MV-4-11 (cell line): ENCODE results near the gene C5orf58.
A peak's percentile ranks its signal among the peaks of the same experiment; 100 is the strongest.

Experiments
- DNase-seq: peaks from one replicate; lab custom pipeline; 2025; lab: John Stamatoyannopoulos, UW

The C5orf58 gene

GRCh38 chr5:170232786-170233185 lies at the start of gene C5orf58:
TSS of gene C5orf58 (plus strand) at chr5:170232985. CDS start at chr5:170234977, 1,992 bp downstream.
- no peak for DNase-seq

- peak; percentile 13 for DNase-seq
These were observed 48.7 kb upstream of the C5orf58 start for GRCh38 chr5:170183816-170184687.

GRCh38 chr5:170184737-170185136 lies 48.0 kb upstream of the C5orf58 start:
- DNase-seq = no peak

DNA sequence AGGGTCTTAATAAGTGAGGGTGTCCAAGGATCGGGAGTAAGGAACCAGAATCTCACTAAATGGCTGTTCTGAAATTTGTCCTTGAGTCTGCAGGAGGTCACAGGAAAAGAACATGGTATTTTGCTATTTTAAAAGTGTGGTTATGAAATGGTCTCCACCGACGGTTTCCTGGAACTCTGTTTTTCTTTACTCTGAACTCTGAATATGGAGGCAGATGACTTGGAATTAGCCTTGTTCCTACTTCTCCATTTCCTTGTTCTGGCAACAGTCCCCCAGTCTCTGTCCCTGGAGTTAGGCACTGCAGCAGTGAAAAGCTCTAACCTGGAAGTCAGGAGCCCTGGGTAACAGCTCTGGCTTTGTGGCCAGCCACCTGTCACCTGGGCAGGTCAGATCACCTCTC lies 46.6 kb upstream of the C5orf58 start:
- peak; percentile 9 for DNase-seq

DNA sequence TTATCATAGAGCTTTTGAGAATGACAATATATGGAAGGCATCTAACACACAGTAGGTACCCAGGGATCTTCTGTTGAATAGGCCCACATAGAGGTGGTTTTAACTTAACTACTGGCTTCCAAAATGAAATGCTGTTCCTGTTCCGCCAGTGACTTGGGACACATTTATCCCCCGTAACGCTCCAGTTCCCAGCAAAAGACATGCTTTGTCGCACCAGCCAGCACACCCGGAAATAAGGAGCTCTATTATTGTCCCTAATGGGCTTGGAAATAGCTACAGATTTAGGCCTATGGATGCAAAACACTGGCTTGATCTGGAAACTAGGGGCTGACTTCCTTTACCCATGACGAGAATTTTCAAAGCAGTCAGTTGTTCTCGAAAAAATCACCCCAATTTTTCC lies 45.9 kb upstream of the C5orf58 start:
- no peak for DNase-seq

- peak; percentile 53 for DNase-seq
These were observed 42.2 kb upstream of the C5orf58 start for GRCh38 chr5:170190436-170191134.

- no peak for DNase-seq
These were observed 40.0 kb upstream of the C5orf58 start for GRCh38 chr5:170192829-170193228.

DNA sequence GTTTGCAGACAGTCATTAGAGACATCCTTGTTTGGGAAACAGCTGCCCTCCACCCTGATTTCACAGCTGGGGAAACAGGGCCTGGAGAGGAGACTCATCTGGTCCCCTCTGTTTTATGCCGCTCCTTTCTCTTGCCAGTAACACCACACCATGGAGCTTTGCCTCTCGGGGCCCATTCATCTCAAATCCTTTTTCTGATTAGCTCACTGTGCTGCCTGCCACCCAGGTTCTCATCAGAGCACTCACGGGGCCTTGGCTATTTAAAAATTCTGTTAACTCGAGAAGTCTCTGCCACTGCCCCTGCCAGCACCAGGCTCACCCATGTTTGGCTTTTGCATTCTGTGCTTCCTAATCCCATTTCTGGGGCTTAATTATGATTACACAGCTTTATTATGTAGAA lies 36.8 kb upstream of the C5orf58 start:
- no peak for DNase-seq

- DNase-seq = no peak
These were observed 31.9 kb upstream of the C5orf58 start for GRCh38 chr5:170200876-170201275.

DNA sequence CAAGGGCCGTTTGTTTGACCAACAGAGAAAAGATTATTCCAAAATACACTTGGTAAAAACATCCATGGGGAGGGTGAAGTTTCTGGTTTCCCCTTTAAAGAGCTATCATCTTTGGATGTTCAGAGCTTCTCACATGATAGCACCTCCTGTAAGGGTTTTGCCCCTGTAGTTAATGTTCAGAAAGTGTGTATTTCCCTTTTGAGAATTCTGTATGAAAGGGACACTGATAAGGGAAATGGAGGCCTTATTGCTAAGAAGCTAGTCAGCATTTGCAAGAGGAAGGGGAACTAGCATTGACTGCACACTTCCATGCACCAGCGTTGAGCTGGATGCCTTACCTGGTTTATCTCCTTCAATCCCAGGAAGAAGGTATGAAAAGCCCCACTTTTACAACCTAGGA lies 31.5 kb upstream of the C5orf58 start:
- no peak for DNase-seq

DNA sequence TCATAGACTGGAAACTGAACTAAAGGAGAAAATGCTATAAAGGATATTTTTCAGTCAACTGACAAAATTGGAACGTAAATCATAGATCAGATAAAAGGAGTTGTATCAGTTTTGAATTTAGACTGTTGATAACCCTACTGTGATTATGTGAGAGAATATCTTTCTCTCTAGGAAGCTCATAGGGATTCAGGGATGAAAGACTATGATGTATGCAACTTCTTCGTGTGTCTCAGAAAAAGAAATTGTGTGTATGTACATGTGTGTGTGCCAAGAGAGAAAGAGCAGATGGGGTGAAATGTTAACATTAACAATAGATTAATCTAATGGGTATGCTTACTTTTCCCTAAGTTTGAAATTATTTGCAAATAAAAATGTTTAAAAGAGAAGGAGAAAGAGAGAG lies 30.7 kb upstream of the C5orf58 start:
- no peak for DNase-seq

DNA sequence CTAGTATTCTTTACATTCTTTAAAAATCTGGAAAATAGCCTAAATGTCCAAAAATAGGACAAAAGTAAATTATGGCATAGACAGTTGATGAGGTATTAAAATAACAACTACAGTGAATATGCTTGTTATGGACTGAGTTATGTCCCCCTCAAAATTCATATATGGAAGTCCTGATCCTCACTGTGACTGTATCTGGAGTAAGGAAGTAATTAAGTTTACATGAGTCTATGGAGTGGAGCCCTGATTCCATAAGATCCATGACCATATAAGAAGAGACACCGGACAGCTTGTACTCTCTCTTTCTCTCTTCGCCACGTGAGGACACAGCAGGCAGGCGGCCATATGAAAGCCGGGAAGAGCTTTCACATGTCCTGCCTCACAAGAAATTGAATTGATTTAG lies 28.6 kb upstream of the C5orf58 start:
- DNase-seq = no peak

DNA sequence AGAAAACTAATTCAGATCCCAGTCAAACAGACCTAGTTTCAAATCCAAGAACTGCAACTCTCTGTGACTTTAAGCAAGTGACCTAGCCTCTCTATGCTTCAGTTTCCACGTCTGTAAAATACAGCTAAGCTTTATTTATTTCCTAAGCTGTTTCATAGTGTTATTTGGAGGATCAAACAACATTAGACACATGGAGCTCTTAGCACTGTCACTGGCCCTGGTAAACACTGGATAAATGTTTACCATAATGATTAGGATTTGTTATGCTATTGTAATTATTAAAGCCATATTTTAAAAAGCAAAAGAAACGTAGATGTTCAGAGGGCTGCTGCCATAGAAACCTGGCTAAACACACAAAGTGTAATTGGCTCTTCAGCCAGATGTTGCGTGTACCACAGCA lies 26.6 kb upstream of the C5orf58 start:
- no peak for DNase-seq

GRCh38 chr5:170206958-170207357 lies 25.8 kb upstream of the C5orf58 start:
- DNase-seq = no peak

GRCh38 chr5:170211575-170212334 lies 21.0 kb upstream of the C5orf58 start:
- DNase-seq = no peak

- peak; percentile 43 for DNase-seq
These were observed 16.4 kb upstream of the C5orf58 start for GRCh38 chr5:170216257-170216864.

DNA sequence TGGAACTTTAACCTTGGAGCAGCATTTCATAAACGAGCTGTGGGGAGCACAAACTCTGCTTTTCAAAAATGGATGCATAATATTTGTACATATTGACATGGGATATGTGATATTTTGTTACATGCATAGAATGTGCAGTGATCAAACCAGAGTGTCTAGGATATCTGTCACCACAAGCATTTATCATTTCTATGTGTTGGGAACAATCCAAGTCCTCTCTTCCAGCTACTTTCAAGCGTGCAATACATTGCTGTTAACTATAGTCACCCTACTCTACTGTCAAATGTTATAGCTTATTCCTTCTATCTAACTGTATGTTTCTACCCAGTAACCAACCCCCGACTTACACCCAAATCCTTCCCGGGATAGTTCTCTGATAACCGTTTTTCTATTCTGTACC lies 15.0 kb upstream of the C5orf58 start:
- DNase-seq = no peak

DNA sequence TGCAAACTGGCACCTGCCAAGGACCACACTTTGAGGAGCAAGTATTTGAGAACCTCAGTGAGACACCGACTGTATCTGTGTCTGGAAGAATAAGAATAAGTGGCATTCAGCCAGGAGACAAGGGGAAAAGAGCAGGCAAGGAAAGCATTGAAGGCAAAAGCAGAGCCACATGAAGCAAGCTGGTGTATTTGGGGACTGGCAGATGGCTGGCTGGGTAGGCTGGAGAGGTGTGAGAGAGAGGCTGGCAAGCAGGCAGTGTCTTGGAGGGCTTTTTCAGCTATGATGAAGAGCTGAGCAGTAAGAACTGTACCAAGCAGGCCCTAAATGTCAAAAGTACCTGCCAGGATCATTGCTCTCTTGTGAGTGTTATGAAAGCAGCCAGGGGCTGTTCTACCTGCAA lies 14.1 kb upstream of the C5orf58 start:
- no peak for DNase-seq

GRCh38 chr5:170219615-170220014 lies 13.2 kb upstream of the C5orf58 start:
- DNase-seq = peak; percentile 82

DNA sequence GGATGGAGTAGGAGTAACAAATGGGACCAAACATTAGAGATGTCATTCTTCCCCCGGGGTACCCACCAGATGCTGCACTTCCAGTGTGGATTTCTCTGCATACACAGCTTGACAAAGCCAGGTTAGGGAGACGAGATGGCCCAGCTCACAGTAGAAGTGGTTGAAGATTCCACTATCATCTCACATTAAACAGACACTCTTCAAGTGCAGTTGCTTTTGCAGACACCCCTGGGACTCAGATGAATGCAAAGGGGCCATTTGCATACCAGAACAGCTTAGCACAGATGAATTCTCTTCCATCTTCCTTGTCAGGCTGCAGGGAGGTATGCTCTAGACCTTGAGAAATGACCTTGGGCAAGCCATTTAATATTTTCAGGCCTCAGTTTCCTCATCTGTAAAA lies 12.6 kb upstream of the C5orf58 start:
- no peak for DNase-seq

DNA sequence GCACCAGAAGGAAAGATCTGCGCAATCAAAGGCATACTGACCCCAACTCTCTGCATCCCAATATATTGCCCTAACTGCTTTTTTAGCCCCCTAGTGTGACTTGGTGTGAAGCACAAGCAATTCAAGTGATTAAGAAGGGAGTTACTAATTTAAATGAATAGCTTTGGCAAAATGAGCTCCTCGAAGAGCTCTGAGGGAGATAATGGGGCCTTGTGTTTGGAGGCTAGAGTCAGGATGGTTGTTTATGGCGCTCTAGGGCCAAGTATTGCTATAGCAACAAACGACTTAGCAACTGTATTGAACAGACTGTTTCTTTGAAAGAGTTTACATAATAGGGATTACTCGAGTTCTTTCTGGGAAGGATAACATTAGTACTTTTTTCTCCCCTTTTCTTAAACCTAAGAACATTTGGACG lies 11.5 kb upstream of the C5orf58 start:
- DNase-seq = no peak

DNA sequence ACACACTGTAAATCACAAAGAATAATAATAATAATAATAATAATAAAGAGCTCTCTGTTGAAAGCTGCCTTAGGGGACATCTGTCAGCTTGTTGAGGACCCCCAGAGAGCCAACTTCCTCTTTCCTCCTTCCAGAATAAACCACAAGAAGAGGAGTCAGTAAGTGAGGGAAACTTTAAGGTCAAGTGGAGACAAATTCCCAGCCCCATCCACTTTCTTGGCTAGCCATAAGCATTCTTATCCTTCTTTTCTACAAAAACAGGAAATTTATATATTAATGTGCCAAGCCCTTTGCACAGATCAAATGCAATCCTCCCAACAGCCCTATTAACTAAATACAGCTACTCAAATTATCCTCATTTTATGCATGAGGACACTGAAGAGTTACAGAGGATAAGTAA lies 9.4 kb upstream of the C5orf58 start:
- DNase-seq = no peak
